Stimulated activated CD4-positive, alpha-beta T cell treated with anti-CD3 and anti-CD28 coated beads, Interleukin-1b, Interleukin-23, amount 100 ng/mL, for 4 hours (primary cell): ENCODE results near the gene BBOX1.
"Not testable (repeated sequence)": the region's sequence is repeated elsewhere in the genome, so short reads cannot be mapped to it uniquely, and the experiment has no call there.

Experiments used
- DNase-seq, 2 donors: peaks; one replicate each; pipeline ENCODE4 v3.0.0-alpha.2; 2020; ENCODE audit warnings: low read depth in 2 of 2

The BBOX1 gene

DNA sequence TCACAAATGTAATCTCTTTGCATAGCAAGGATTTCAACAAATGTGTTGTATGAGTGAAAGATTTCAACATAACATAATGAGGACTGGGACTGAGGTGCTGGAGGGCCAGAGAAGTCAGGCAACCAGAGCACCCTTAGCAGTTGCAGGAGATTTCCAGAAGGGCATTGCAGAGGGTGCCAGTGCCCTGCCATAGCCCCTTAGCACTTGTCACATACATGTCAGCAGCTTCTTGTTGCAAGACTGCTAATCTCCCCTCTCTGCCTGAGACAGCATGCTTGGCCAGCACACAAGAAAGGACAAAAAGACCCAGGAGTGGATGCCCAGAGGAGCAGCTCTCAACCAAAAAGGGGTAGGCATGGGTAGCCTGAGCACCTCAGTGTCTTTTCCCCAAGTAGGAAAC, 43.2 kb downstream of the BBOX1 start:
- DNase-seq: no peak

DNA sequence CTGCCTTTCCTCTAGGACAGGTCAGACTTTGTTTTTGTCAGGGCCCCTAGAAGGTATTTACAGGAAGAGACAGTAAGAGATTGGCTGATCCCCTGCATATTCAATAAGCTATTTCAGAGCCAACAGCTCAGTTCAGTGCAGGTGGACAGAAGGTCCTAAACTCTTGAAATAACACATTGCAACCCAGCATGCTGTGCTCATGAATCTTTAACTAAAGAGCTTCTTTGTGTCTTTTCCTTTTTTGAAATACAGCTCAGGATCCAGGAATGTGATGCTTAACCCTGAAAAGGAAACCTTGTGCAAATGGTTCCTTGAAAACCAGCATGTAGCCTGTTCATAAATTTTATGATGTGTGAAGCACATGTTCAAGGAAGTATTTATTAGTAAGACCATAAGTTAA, 43.9 kb downstream of the BBOX1 start:
- no peak for DNase-seq

DNA sequence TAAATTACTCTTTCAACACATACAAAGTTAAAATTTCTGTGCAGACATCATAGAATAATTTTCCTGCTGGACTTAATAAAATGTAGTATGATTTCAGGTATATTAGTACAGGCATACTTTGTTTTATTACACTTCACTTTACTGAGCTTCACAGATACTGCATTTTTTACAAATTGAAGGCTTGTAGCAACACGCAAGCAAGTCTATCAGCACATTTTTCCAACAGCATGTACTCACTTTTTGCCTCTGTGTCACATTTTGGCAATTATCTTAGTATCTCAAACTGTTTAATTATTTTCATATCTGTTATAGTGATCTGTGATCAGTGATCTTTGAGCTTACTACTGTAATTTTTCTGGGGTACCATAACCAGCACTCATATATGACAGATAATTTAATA, 44.5 kb downstream of the BBOX1 start:
- DNase-seq: no peak

- DNase-seq: no peak
Measured at GRCh38 chr11:27085605-27086004, 45.0 kb downstream of the BBOX1 start.

DNA sequence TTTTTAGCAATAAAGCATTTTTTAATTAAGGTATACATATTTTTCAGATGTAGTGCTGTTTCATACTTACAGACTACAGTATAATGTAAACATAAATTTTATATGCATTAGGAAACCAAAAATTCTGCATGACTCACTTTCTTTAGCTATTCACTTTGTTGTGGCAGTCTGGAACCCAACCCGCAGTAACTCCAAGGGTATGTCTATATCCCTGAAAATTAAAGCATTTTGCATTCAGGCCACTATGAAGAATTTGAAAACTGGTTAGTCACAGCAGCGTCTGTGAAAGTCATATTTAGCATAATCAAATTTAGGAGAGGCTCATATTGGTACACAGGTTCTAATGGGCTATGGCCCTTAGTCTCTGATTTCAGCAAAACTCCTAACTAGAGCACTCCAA, 46.8 kb downstream of the BBOX1 start:
- DNase-seq: no peak

DNA sequence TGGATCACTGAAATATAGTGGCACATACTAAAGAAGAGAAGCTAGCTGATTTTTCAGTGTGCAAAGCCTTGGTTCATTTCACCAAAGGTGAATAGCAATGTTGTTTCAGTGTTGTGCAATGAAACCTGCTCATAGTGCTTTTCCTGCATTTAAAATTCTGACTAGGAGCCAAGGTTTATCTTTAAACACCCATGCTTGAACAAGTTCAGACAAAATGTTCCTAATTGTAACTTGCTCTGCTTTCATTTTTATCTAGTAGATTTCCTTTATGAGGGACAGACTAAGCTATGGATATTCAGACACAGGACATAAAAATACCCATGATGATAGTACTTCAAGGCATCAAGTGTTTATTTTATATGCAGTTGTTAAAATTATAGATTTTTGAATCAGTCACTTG, 47.7 kb downstream of the BBOX1 start:
- DNase-seq: no peak

DNA sequence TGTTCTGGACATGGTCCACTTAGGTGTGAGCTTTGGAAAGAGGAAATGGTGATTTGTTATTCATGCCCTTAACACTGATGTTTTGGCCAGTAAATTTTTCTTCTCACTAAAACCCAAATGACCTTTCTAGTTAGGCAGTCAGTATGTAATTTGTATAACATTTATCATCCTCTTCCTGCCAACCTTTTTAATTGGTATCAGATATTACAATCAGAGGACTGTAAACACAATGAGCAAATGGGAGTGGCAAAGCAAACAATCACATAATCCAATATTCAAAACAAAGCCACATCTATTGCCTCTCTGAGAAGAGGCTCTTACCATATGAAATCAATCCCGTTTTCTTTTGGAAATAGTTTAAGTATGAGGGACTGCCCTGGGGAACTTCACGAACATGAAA, 49.1 kb downstream of the BBOX1 start:
- no peak for DNase-seq

DNA sequence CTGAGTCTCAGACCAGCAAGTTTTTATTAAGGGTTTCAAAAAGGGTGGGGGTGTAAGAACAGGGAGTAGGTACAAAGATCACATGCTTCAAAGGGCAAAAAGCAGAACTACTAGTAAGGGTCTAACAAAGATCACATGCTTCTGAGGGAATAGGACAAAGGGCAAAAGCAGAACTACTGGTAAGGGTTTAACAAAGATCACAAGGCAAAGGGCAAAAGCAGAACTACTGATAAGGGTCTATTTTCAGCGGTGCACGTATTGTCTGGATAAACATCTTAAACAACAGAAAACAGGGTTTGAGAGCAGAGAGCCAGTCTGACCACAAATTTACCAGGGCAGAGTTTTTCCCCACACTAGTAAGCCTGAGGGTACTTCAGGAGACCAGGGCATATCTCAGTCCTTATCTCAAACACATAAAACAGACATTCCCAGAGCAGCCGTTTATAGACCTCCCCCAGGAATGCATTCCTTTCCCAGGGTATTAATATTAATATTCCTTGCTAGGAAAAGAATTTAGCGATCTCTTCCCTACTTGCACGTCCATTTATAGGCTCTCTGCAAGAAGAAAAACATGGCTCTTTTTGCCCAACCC, 49.8 kb downstream of the BBOX1 start:
- not testable (repeated sequence) for DNase-seq

DNA sequence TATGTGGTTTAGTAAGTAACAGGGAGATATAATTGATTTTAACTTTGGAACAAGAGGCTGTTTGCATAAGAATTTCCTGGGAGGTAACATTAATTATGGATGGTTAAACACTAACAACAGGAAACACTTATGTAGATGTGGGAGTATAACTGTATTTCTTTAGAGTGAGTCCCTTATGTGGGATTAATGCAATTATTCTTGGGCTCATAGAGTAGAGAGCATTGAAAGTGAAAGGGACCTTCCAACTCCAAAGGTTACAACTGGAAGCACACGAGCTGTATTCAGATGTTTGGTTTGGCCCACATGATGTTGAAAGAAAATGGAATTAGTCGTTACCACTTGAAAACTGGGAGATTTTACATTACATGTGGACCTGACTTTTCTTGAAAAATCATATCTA, 53.5 kb downstream of the BBOX1 start:
- DNase-seq: no peak

- no peak for DNase-seq
Measured at GRCh38 chr11:27095059-27095458, 54.4 kb downstream of the BBOX1 start.

- no peak for DNase-seq
Measured at GRCh38 chr11:27095887-27096286, 55.3 kb downstream of the BBOX1 start.

DNA sequence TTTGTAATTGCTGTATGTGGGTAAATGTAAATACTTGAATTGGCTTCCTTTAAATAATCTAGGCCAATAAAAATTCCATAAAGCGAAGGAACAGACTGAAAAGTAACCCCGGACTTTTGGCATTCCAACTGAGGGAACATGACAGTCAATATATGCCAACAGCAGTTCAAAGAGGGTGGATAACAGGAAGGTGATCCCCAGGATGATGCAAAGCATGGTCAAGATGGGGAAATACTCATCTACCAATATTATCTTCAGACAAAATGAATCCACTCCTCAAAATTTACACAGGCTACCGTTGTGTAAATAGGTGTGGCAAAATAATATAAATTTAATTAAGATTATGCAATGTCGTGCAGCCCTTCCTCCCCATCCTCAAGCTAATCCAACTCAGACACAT, 56.9 kb downstream of the BBOX1 start:
- DNase-seq: no peak

DNA sequence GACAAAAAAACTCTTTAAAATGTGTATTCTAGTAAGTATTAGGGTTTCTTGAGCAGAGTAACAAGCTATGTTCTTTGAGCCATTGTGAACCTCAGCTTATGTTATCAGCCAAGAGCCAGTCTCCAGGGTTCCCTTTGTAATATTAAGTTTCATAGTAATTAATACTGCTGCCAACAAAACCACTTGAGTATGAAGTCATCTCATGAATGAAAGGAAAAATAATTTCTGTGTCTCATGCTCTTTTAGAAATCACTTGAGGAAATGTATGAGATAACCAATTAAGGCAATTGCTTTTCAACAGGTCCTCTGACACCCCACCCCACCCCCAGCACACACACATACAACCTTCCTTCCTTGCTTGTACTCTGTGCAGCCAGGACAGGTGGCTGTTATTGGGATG, 59.9 kb downstream of the BBOX1 start:
- no peak for DNase-seq

DNA sequence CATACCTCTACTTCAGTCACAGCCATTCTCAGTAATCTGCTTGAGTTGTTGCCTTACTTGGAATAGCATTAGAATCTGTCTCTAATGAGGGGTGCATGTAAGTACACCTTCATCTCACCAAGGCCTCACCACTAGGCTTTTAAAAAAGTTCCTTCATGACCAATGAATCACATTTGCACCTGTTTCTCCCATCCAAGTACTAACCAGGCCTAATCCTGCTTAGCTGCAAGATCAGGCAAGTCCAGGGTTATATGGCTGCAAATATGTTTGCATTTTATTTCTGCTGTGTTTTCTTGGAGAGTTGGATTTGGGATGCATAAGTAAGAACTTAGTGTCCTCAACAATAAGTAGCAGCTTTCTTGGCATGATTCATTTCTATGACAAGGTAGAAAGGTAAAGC, 66.9 kb downstream of the BBOX1 start:
- DNase-seq: no peak

GRCh38 chr11:27108809-27109208, 68.2 kb downstream of the BBOX1 start:
- DNase-seq: no peak

GRCh38 chr11:27111896-27112295, 71.3 kb downstream of the BBOX1 start:
- no peak for DNase-seq

- DNase-seq: no peak
Measured at GRCh38 chr11:27112946-27113345, 72.3 kb downstream of the BBOX1 start.

DNA sequence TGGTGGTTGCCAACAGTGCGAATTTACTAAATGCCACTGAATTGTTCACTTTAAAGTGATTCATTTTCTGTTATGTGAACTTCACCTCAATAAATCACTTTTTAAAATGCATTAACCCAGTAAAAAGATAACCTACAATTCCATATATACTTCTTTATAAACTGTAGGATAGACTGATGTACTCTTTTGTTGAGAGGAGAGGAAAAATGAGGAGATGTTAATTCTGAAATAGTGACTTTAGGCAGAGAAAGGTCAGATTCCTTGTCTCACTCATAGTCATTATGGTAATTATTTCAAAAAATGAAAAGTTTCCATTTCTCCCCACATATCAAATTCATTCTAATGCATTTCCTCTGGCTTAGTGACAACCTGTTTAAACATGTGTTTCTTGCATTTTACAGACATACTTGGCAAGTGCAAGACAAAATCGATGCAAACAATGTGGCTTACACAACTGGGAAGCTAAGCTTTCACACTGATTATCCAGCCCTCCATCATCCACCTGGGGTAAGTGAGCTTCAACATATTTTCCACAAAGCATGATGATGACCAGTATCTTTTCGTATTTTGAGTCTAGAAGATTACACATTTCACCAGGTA, 74.5 kb downstream of the BBOX1 start:
- no peak for DNase-seq

DNA sequence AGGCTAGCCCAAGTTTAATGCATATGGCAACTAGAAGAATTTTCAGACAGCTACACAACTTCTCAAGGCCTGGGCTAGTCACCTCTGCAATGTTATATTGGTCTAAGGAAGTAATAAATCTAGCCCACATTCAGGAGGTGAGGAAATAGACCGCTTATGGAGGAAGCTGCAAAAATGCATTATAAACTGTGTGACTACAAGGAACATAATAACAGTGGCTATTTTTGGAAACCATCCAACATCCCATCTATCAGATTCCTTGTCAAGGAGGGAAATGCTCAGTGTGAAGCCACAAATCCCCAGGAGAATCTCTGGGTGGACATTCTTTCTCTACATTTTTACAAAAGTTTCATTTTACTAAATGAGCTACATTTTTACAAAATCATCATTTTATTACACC, 76.1 kb downstream of the BBOX1 start:
- no peak for DNase-seq

DNA sequence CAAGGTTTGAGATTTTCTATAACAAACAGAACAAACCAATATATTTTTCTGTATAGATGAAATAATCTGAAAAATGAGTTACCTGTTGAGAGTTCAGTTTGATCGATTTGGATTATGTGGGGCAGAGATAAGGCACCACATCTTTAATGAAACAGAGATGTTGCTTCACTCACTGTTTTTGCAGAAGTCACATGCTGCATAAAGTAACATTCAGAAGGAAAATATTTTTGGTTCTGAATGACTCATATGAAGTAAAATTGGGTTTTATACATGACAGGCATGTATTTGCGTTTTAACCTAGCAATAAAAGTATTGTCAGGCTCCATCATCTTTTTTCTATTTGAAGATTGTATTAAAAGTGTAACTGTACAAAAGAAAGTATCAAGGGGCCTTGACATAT, 77.8 kb downstream of the BBOX1 start:
- no peak for DNase-seq

DNA sequence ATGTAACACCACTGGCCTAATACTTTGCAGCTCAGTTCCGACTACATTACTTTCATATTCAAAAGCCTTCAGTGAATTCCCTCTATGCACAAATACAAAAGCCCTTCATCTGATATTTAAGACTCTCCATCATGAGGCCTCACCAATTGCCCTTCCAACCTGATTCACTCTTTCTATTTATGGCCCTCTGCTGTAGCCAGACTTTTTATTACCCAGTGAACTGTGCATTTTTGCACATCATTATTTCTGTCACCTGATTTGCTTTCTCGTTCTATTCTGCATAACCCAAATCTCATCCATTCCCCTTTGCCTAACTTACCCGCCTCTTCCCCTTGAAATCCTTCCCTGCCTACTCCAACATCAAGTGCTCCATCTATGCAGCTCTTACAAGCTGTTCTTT, 78.3 kb downstream of the BBOX1 start:
- no peak for DNase-seq

GRCh38 chr11:27119396-27119795, 78.8 kb downstream of the BBOX1 start:
- DNase-seq: no peak

DNA sequence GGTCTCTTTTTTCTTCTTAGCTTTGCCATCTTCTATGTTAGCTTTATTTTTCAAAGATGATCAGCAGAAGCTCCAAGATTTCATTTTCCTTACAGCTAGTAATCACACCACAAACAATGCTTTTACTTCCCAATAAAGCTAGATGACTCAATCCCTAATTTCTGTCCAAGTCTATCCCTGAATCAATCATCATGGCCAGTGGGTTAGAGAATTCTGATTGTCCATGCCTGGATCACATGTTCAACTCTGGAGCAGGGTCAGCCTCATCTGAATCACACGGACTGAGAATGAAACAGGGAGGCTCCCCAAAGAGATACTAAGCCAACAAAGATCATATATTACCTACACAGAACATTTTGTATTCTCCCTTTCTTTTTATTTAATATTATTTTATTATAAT, 79.6 kb downstream of the BBOX1 start:
- DNase-seq: no peak

GRCh38 chr11:27122001-27122400, 81.4 kb downstream of the BBOX1 start:
- DNase-seq: no peak
